ENCODE data around the gene CDX1.
"Not testable (repeated sequence)": the region's sequence is repeated elsewhere in the genome, so short reads cannot be mapped to it uniquely, and the experiment has no call there.

The CDX1 gene

GRCh38 chr5:150219861-150220260 is 53.3 kb downstream of the CDX1 start:
- Mint-ChIP-seq H3K4me1 (no peaks in the 10 kb centered on the region), H3K4me3 (no peak overlapping the region), H3K27me3 (peaks cover 13% of the 10 kb centered on the region), H3K9me3 (no peaks in the 10 kb centered on the region), H3K27ac (no peak overlapping the region), H3K36me3 (ENCODE audit: low read depth) (no peaks in the 10 kb centered on the region)
- DNase-seq (no peak), ATAC-seq (no peak)

GRCh38 chr5:150221471-150221870 is 54.9 kb downstream of the CDX1 start:
- Mint-ChIP-seq H3K36me3 (ENCODE audit: low read depth) (no peaks in the 10 kb centered on the region), H3K27ac (no peak overlapping the region), H3K27me3 (peaks cover 13% of the 10 kb centered on the region), H3K9me3 (no peaks in the 10 kb centered on the region), H3K4me1 (no peaks in the 10 kb centered on the region), H3K4me3 (no peak overlapping the region)
- DNase-seq = no peak
- no peak for ATAC-seq

DNA sequence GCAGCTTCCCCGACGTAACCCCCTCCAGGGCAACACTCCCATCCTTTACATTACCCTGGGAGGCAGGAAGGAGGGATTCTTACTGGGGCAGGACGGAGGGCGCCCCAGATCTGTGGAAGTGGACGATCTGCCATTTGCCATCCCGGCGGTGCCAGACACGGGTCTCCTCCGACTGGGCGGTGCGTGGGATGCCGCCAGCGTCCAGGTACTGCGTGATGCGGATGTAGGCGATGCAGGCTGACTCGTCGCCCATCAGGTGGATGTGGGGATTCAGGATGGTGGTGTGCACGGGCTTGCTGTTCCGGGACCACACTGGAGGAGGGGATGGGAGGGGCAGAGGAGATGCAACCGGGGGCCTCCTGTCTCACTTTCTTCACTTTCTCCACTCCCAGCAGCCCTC is 56.3 kb downstream of the CDX1 start:
- no peak for ATAC-seq
- Mint-ChIP-seq H3K36me3 (ENCODE audit: low read depth) (no peaks in the 10 kb centered on the region), H3K27me3 (peaks cover 5% of the 10 kb centered on the region), H3K4me1 (no peaks in the 10 kb centered on the region), H3K27ac (no peak overlapping the region), H3K9me3 (no peaks in the 10 kb centered on the region), H3K4me3 (no peak overlapping the region)
- DNase-seq = no peak

GRCh38 chr5:150223474-150223873 is 56.9 kb downstream of the CDX1 start:
- no peaks in the 10 kb centered on the region for H3K4me1 Mint-ChIP-seq
- no peaks in the 10 kb centered on the region for H3K9me3 Mint-ChIP-seq
- H3K27ac Mint-ChIP-seq = no peak overlapping the region
- no peak for DNase-seq
- peaks cover 5% of the 10 kb centered on the region for H3K27me3 Mint-ChIP-seq
- no peaks in the 10 kb centered on the region for H3K36me3 Mint-ChIP-seq (ENCODE audit: low read depth)
- no peak overlapping the region for H3K4me3 Mint-ChIP-seq
- ATAC-seq = no peak

DNA sequence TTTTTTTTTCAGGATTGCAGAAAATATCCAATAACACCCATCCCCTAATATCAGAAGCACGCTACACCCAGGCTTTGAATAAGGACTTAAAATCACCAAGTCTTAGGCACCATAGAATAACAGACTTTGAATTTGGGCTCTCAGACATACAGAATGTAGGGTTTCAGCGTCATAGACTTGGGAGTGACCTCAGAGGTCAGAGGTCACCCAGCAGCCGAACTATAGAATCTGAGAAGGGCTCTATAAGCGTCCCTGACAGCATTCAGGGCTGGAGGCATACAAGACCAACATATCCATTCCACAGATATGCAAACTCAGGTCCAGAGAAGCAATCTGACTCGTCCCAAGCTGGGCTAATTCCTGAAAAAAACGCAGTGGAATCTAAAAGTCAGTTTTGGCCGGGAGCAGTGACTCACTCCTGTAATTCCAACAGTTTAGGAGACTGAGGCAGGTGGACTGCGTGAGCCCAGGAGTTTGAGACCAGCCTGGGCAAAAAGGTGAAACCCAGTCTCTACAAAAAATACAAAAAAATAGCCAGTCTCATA is 58.0 kb downstream of the CDX1 start:
- Mint-ChIP-seq H3K4me1 (no peaks in the 10 kb centered on the region), H3K27me3 (peaks cover 5% of the 10 kb centered on the region), H3K36me3 (ENCODE audit: low read depth) (no peaks in the 10 kb centered on the region), H3K4me3 (no peak overlapping the region), H3K9me3 (no peaks in the 10 kb centered on the region), H3K27ac (no peak overlapping the region)
- ATAC-seq = no peak
- no peak for DNase-seq

DNA sequence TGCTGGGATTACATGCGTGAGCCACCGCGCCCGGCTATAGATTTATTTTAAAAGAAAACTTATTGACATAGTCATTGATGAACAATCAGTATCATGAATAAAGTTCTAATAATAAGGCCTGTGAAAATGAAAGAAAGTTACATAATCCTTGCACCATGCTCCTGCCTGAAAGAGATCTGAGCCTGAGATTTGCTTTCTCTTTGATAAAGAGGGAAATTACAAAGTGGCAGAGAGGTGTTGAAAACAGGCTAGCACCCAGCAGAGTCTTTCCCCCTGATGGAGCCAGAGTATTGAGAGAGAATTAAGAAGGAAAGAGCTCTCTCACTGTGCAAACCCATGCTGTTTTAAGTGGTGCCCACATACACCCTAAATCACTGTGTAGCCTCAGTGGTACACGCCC is 60.5 kb downstream of the CDX1 start:
- ATAC-seq (no peak), DNase-seq (no peak)
- Mint-ChIP-seq H3K27me3 (no peaks in the 10 kb centered on the region), H3K4me3 (no peak overlapping the region), H3K27ac (no peak overlapping the region), H3K9me3 (no peaks in the 10 kb centered on the region), H3K4me1 (no peaks in the 10 kb centered on the region), H3K36me3 (ENCODE audit: low read depth) (no peaks in the 10 kb centered on the region)

- ATAC-seq (no peak), DNase-seq (no peak)
- no peaks in the 10 kb centered on the region for H3K9me3 Mint-ChIP-seq
- no peak overlapping the region for H3K27ac Mint-ChIP-seq
- H3K36me3 Mint-ChIP-seq (ENCODE audit: low read depth) = no peaks in the 10 kb centered on the region
- no peaks in the 10 kb centered on the region for H3K27me3 Mint-ChIP-seq
- no peaks in the 10 kb centered on the region for H3K4me1 Mint-ChIP-seq
- H3K4me3 Mint-ChIP-seq = no peak overlapping the region
Observed at GRCh38 chr5:150227606-150228273, 61.2 kb downstream of the CDX1 start.

GRCh38 chr5:150229571-150229970 is 63.0 kb downstream of the CDX1 start:
- Mint-ChIP-seq H3K36me3 (ENCODE audit: low read depth) (no peaks in the 10 kb centered on the region), H3K9me3 (no peaks in the 10 kb centered on the region), H3K4me3 (no peak overlapping the region), H3K27me3 (no peaks in the 10 kb centered on the region), H3K4me1 (no peaks in the 10 kb centered on the region), H3K27ac (no peak overlapping the region)
- DNase-seq (no peak), ATAC-seq (no peak)

DNA sequence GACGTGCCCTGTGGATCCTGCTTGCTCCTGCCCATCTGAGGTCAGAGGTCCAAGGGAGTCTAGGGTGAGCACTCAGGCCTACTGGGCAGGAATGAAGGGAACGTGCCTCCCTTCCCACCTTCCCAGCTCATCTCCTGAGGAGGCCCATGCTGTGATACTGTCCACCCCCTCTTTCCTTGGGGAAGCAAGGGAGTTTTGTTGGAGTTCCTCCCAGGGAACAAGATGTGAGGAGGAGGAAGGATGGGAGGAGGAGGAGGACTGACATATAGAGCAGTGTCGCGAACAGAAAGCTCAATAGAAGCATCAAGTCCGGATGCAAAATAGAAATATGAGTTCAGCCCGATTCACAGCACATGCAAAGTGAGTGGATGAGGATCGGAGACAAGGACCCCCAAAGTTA is 64.3 kb downstream of the CDX1 start:
- ATAC-seq (no peak), DNase-seq (no peak)
- Mint-ChIP-seq H3K4me3 (no peak overlapping the region), H3K27me3 (no peaks in the 10 kb centered on the region), H3K9me3 (no peaks in the 10 kb centered on the region), H3K4me1 (no peaks in the 10 kb centered on the region), H3K36me3 (ENCODE audit: low read depth) (no peaks in the 10 kb centered on the region), H3K27ac (no peak overlapping the region)

- DNase-seq; ATAC-seq; H3K4me1 Mint-ChIP-seq; H3K27me3 Mint-ChIP-seq; H3K4me3 Mint-ChIP-seq; H3K9me3 Mint-ChIP-seq; H3K36me3 Mint-ChIP-seq (ENCODE audit: low read depth); H3K27ac Mint-ChIP-seq: not testable (repeated sequence)
Observed at GRCh38 chr5:150233706-150234105, 67.1 kb downstream of the CDX1 start.
